WERI-Rb-1 (cell line): ENCODE results near the gene CTPS2.
"Not testable (repeated sequence)": the region's sequence is repeated elsewhere in the genome, so short reads cannot be mapped to it uniquely, and the experiment has no call there.

Experiments used
- DNase-seq: peaks from one replicate; pipeline ENCODE4 v3.0.0-alpha.2; 2020
- H3K27ac ChIP-seq: fragments of 250-450 bp; sonication (Bioruptor Pico); 2 replicates; pipeline ENCODE4 v1.5.1; 2020; ENCODE audit warnings: mild to moderate bottlenecking, moderate library complexity
- H3K27me3 ChIP-seq: fragments of 250-450 bp; sonication (Bioruptor Pico); 2 replicates; pipeline ENCODE4 v1.5.1; 2021; ENCODE audit warnings: mild to moderate bottlenecking, low read depth, moderate library complexity; ENCODE audit not compliant: insufficient read depth, severe bottlenecking
- H3K36me3 ChIP-seq: fragments of 250-450 bp; sonication (Bioruptor Pico); 2 replicates; pipeline ENCODE4 v1.5.1; 2020; ENCODE audit warnings: mild to moderate bottlenecking, moderate library complexity
- H3K4me3 ChIP-seq: 2 replicates; pipeline ENCODE4 v1.5.1; 2011; ENCODE audit warnings: low read depth, mild to moderate bottlenecking, control low read depth, low read length
- H3K9me3 ChIP-seq: fragments of 250-450 bp; sonication (Bioruptor Pico); 2 replicates; pipeline ENCODE4 v1.5.1; 2021; ENCODE audit warnings: mild to moderate bottlenecking, moderate library complexity; ENCODE audit not compliant: severe bottlenecking
- TF ChIP-seq, protein P1 (sequence below): IDR thresholded peaks from 2 replicates; pipeline ENCODE4 v1.5.1; 2011; ENCODE audit warnings: low read depth, mild to moderate bottlenecking, control low read depth, inconsistent platforms, low read length

CTPS2 gene

GRCh38 chrX:16712548-16713155, at the start of gene CTPS2:
Gene CTPS2 (minus strand): TSS chrX:16712669. CDS start chrX:16702902, 9,767 bp downstream.
- Histone ChIP-seq H3K27ac (peak within 1 kb of the TSS; percentile 79), H3K36me3 (peaks cover 12% of the 10 kb centered on the region), H3K27me3 (no peaks in the 10 kb centered on the region), H3K9me3 (no peaks in the 10 kb centered on the region), H3K4me3 (peak within 1 kb of the TSS; percentile 92)
- TF ChIP-seq, protein P1, sequence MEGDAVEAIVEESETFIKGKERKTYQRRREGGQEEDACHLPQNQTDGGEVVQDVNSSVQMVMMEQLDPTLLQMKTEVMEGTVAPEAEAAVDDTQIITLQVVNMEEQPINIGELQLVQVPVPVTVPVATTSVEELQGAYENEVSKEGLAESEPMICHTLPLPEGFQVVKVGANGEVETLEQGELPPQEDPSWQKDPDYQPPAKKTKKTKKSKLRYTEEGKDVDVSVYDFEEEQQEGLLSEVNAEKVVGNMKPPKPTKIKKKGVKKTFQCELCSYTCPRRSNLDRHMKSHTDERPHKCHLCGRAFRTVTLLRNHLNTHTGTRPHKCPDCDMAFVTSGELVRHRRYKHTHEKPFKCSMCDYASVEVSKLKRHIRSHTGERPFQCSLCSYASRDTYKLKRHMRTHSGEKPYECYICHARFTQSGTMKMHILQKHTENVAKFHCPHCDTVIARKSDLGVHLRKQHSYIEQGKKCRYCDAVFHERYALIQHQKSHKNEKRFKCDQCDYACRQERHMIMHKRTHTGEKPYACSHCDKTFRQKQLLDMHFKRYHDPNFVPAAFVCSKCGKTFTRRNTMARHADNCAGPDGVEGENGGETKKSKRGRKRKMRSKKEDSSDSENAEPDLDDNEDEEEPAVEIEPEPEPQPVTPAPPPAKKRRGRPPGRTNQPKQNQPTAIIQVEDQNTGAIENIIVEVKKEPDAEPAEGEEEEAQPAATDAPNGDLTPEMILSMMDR = 0 out of 2 replicates have a peak, but pooled peaks have one; percentile 0
- peak; percentile 78 for DNase-seq

DNA sequence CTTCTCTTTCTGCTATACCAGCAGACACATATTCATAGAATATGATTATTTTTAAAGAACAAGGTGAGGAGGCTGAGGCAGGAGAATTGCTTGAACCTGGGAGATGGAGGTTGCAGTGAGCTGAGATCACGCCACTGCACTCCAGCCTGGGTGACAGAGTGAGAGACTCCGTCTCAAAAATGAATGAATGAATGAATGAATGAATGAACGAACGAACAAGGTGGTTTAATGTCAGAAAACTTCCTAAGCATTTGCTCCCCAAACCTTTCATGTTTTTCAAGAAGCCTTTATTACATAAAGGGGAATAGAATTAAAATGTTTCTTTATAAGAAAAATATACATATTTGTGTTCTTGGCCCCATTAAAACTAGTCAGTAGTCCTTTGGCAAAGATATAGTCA, 49.0 kb upstream of the CTPS2 start:
- not testable (repeated sequence) for H3K4me3 ChIP-seq, H3K27me3 ChIP-seq, H3K27ac ChIP-seq, H3K9me3 ChIP-seq, DNase-seq
- H3K36me3 ChIP-seq = peaks cover 44% of the 10 kb centered on the region

DNA sequence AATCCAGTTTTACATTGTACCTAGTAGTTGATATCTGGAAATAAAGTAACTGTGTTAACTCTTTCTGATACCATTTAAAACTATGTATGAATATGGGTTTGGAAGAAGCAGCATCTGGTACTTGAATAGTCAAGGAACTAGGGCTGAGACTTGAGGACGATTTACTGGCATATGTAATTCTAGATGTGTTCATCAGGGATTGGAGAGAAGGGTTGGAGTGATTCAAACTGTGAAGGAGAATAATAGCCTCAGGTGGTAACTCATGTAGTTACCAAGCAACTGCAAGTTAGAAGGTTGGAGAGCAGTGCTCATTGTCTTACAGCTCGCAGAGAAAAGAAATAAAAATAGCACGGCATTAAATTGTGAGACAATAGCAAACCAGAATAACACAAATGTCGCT, 44.3 kb upstream of the CTPS2 start:
- no peak for DNase-seq
- H3K9me3 ChIP-seq = no peaks in the 10 kb centered on the region
- no peaks in the 10 kb centered on the region for H3K27me3 ChIP-seq
- H3K36me3 ChIP-seq = peaks cover 66% of the 10 kb centered on the region
- H3K4me3 ChIP-seq = no peak overlapping the region
- TF ChIP-seq, protein P1 = no peak
- no peak overlapping the region for H3K27ac ChIP-seq

DNA sequence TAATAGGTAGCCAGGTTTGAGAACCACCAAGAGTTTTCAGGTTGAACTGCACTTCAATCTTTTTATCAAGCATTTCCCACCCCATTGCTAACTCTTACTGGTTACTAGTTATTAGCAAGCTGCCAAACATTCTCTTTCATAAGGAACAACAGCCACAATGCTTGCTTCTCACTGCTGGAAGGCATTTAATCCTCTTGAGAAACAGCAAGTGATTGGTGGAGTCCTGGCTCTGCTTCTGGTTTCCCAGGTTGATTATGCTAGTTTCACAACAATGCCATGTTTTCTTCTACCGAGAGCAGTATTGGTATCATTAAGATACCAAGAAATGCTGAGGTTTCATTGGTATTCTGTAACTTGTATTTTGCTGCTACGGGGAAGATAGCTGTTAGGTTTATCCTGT, 41.5 kb upstream of the CTPS2 start:
- H3K9me3 ChIP-seq = no peaks in the 10 kb centered on the region
- no peak overlapping the region for H3K4me3 ChIP-seq
- DNase-seq = no peak
- no peak overlapping the region for H3K27ac ChIP-seq
- H3K27me3 ChIP-seq = no peaks in the 10 kb centered on the region
- TF ChIP-seq, protein P1 = no peak
- peaks cover 52% of the 10 kb centered on the region for H3K36me3 ChIP-seq

DNA sequence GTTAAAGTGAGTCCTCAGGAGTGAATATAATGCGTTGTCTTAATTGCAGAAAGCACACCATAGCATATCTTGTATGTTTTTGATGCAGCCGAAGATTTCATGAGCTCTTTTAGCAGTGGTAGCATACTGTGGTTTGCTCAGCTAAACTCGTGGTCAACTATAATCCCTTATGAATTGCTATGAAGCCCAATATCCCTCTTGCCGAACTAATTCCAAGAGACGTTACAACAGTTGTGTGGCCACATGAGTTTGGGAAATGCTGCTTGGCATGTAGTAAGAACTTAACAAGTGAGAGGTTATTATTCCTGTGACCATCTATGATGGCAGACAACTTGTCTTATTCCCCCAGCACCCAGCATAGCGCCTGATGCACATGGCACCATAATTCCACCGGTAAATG, 37.7 kb upstream of the CTPS2 start:
- peaks cover 49% of the 10 kb centered on the region for H3K36me3 ChIP-seq
- DNase-seq = no peak
- no peaks in the 10 kb centered on the region for H3K27me3 ChIP-seq

DNA sequence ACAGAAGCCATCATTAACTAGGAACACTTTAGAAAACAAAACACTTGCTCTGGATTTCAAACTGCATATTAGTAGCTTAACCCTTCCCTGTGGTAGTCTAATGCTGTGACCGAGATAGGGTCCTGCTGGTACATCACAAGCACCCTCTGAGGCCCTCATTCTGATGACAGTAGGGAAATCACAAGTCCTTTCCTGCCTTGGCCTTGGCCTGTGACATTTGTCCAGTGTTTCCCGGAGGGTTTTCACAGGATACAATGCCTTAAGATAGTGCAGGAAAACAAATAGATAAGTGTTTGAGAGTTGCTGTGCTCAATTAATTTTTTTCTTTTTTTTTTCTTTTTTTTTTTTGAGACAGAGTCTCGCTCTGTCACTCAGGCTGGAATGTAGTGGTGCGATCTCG, 36.0 kb upstream of the CTPS2 start:
- Histone ChIP-seq H3K9me3 (no peaks in the 10 kb centered on the region), H3K36me3 (peaks cover 55% of the 10 kb centered on the region), H3K4me3 (no peak overlapping the region), H3K27ac (no peak overlapping the region), H3K27me3 (no peaks in the 10 kb centered on the region)
- no peak for DNase-seq
- TF ChIP-seq, protein P1 = no peak

More for the DNA sequence above, 37.7 kb upstream of the CTPS2 start:
- Histone ChIP-seq H3K27ac (no peak overlapping the region), H3K9me3 (no peaks in the 10 kb centered on the region), H3K4me3 (no peak overlapping the region)
- TF ChIP-seq, protein P1 = no peak
